ENCODE data around the gene F7.

Gene F7

GRCh38 chr13:113118261-113119021 is 12.8 kb downstream of the F7 start:
- no peak for DNase-seq (ENCODE audit: low read depth in 3 of 3)

- DNase-seq (ENCODE audit: low read depth in 3 of 3): no peak
Observed at GRCh38 chr13:113119166-113119821, 13.7 kb downstream of the F7 start.

- no peak for DNase-seq (ENCODE audit: low read depth in 3 of 3)
Observed at GRCh38 chr13:113119822-113120189, 14.2 kb downstream of the F7 start.

GRCh38 chr13:113120300-113121182 is 14.9 kb downstream of the F7 start:
- DNase-seq (ENCODE audit: low read depth in 3 of 3): no peak

- DNase-seq (ENCODE audit: low read depth in 3 of 3): no peak
Observed at GRCh38 chr13:113121183-113121927, 15.8 kb downstream of the F7 start.

GRCh38 chr13:113121928-113122471 is 16.4 kb downstream of the F7 start:
- no peak for DNase-seq (ENCODE audit: low read depth in 3 of 3)

GRCh38 chr13:113122550-113123225 is 17.1 kb downstream of the F7 start, which contains the start of gene F10:
TSS of gene F10 (plus strand) at chr13:113122799. CDS start at chr13:113122856, 57 bp downstream.
- DNase-seq (ENCODE audit: low read depth in 3 of 3): no peak

- DNase-seq (ENCODE audit: low read depth in 3 of 3): no peak
Observed at GRCh38 chr13:113123226-113124201, 17.9 kb downstream of the F7 start.

GRCh38 chr13:113124211-113124970 is 18.8 kb downstream of the F7 start:
- DNase-seq (ENCODE audit: low read depth in 3 of 3): no peak

GRCh38 chr13:113125506-113126264 is 20.1 kb downstream of the F7 start:
- no peak for DNase-seq (ENCODE audit: low read depth in 3 of 3)

GRCh38 chr13:113126265-113127150 is 20.9 kb downstream of the F7 start:
- DNase-seq (ENCODE audit: low read depth in 3 of 3): no peak

- no peak for DNase-seq (ENCODE audit: low read depth in 3 of 3)
Observed at GRCh38 chr13:113129480-113129879, 23.9 kb downstream of the F7 start.

GRCh38 chr13:113129921-113130750 is 24.5 kb downstream of the F7 start:
- no peak for DNase-seq (ENCODE audit: low read depth in 3 of 3)

GRCh38 chr13:113135281-113135760 is 29.7 kb downstream of the F7 start:
- no peak for DNase-seq (ENCODE audit: low read depth in 3 of 3)

- no peak for DNase-seq (ENCODE audit: low read depth in 3 of 3)
Observed at GRCh38 chr13:113137691-113138298, 32.2 kb downstream of the F7 start.
